Activated CD8-positive, alpha-beta memory T cell treated with anti-CD3 and anti-CD28 coated beads, Interleukin-2, amount 50 U/mL, for 4 hours (primary cell): ENCODE results near the gene STIP1.
"Not testable (repeated sequence)": the region's sequence is repeated elsewhere in the genome, so short reads cannot be mapped to it uniquely, and the experiment has no call there.

Source experiments
- DNase-seq: peaks from one replicate; pipeline ENCODE4 v3.0.0-alpha.2; 2020

The STIP1 gene

DNA sequence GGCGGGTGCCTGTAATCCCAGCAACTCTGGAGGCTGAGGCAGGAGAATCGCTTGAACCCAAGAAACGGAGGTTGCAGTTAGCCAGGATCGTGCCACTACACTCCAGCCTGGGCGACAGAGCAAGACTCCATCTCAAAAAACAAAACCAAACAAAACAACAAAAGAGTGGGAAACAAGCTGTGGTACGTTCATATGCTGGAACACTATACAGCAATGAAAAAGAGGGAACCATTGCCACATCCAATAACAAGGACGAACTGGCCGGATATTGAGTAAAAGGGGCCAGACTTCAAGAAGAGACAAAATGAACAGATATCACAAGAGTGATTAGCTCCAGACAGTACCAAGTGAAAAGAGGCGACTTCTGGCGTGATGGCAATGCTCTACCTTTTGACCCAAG lies 24.9 kb upstream of the STIP1 start:
- DNase-seq: no peak

DNA sequence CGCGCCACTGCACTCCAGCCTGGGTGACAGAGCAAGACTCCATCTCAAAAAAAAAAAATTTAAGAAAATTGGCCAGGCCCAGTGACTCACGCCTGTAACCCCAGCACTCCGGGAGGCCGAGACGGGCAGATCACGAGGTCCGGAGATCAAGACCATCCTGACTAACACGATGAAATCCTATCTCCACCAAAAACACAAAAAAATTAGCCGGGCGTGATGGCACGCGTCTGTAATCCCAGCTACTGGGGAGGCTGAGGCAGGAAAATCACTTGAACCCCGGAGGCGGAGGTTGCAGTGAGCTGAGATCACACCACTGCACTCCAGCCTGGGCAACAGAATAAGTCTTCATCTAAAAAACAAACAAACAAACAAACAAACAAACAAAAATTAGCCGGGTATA lies 23.2 kb upstream of the STIP1 start:
- not testable (repeated sequence) for DNase-seq

DNA sequence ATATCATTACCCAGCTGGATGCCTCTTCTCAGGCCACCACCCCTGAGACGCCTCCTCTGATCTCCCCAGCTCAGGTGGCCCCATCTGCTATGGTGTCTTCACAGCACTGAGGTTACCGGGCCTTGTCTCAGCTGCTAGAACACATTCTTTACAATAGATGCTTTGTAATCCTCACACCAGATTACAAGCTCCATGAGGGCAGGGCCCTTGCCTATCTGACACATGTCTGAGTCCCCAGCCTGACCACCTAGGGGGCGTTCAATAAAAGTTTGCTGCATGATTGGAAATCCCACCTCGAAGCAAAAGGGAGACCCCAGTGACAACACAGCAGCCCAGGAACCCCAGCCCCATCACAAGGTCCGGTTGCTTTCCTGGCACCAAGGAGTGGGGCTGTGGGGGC lies 22.0 kb upstream of the STIP1 start:
- no peak for DNase-seq

DNA sequence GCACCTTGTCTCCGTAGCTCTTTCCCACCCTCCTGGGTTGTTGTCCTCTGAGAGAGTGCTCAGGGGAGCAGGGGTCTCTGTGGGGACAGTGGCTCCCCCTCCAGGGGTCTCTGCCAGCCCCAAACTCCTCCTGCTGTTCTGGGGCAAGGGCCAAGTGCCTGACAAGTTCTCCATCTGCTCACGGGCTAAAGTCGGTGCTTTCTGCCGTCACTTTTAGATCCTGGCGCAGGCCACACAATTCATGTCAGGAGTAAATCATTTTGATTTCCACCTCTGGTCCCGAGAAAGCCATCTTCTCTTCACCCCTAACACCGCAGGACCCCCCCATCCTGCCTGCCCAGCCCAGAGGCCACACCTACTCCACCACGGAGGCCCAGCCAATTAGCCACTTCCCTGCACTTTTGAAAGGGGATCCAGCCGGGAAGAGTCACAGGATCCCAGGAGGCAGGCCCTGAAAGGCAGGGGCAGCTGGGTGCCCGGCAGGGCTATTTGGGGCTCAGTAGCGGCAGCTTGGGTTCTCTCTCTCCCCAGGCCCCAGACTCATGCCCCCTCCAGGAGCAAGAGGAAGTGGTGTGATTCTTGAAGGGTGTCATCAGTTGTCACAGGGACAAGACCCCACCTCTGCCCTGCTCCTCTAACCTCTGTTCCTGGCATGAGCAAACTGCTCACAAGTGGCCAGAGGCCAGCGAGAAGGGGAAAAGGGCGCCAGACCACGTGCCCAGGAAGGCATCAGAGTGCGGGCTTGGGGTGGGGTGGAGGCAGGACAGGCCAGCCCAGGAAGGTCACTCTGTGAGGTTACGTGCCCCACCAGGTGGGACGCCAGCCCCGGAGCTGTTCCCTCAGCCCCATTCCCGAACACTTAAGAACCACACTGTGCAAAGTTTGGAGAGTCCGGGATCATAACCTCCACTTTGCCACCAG lies 21.3 kb upstream of the STIP1 start:
- no peak for DNase-seq

DNA sequence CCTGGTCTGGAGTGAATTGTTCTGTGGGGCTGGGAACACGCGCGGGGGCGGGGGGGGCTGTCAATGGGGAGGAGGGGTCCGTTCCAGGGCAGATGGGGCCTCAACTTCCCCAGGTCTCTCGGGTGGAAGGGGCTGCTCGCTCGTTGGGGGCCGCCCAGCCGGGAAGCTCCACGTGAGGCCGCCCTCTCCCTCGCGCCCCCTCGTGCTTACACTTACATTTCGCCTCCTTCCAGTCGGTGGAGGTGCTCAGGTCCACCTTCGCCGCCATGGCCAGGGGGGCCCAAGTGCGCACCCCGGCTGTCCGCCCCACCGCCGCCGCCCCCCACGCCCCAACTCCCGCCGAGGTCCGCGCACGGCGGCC lies 20.5 kb upstream of the STIP1 start:
- peak; percentile 43 for DNase-seq

DNA sequence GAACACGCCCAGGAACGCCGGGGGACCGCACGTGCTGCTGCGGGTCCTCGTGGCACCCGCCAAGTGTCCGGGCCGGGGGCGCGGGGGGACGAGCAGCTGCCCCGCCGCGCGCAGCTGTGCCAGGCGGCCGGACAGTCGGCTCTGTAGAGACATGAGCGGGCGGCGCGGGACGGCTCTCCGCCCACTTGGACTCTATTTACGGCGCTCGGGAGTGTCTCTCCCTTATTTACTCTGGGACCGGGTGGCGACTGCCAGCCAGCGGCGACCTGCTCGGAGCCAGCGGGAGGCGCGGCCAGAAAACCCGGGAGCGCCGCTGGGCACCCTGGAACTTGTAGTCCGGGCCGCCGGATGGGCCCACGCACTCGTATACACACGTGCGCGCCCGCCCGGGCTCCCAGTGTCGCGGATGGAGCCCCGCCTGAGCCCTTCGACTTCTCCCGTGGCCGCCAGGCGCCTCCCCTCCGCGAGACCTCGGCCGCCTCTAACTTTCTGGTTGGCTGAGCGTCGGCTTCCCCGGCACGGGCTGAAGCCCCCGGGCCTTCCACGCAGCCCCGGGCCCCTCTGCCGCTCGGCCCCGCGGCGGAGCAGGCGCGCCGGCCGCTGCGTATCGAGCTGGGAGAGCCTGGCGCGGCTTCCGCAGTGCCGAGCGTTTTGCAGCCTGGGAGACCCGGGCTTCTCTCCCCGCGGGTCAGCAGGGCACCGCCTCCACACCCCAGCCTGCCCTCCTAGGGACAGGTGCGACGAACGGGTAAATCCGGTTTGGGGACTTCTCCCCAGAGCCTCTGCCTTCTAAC lies 19.9 kb upstream of the STIP1 start, which contains the start of gene MACROD1:
MACROD1 (minus strand) TSS at position 272 of the 794 bp plus-strand sequence; CDS start at position 153, 119 bp downstream.
- DNase-seq: peak; percentile 88

DNA sequence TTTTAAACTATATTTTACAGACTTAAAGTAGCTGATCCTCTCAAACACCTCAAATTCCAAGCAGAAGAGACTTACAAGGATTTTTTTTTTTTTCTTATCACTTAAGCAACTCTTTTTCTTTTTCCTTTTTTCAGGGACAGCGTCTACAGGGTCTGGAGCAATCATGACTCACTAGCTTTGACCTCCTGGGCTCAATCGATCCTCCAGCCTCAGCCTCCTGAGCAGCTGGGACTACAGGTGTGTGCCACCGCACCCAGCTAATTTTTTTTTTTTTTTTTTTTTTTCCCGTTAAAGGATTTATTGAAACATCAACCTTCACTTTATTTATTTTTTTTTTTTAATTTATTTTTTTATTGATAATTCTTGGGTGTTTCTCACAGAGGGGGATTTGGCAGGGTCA lies 15.6 kb upstream of the STIP1 start:
- no peak for DNase-seq

DNA sequence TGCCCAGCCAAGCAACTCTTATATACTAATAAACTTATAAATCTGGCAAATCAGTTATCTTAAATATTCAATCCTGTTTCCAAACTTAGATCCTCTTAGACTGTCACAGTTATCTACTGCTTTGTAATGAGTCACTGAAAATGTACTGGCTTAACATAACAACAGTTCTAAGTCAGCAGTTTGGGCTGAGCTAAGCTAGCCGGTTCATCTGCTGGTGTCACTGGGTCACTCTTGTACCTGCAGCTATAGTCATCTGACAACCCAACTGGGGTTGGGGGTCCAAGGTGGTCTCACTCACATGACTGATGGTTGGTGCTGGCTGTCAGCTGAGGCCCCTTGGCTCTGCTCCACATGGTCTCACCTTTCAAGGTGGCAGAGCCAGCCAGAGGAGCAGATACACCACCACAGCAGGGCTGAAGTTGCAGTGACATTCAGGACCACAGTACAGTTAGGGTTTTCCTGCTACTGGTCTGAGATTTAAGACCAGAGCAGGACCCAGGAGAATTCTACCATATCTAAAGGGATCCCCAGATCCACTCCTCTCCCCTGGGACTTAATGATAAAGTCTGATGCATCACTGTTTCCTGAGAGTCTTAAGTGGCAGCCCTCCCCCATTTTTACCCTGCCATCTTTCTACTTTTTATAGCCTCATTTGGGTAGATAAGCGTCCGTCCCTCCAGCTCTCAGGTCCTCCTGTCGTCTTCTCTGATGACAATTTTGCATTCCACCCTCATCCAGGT lies 12.2 kb upstream of the STIP1 start:
- no peak for DNase-seq

DNA sequence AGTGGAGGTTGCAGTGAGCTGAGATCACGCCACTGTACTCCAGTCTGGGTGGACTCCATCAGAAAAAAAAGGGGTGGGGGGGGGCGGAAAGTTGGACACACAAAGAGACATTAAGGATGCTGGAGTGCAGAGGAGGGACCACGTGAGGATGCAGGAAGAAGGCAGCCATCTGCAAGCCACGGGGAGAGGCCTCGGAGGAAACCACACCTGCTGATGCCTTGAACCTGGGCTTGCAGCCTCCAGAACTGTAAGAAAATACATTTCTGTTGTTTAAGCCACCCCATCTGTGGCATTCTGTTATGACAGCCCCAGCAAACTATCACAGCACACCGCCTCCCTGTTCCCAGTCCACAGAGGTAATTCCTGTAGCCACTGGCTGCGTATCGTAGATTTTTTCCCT lies 9.2 kb upstream of the STIP1 start:
- no peak for DNase-seq

DNA sequence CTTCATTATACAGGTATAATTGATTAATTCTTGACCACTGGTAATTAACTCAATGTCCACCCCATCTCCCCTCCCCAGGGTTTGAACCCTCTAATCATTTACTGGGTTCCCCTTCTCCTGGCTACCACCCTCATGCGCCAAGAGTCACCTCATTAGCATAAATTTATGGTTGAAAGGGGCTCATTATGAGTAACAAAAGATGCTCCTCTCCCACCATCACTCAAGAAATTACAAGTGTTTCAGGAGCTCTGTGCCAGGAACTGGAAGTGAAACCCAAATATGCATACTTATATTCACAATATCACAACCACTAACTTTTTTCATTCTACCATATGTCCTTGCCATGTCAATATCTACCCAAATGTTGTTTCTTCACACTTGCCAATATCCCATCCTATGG lies 7.8 kb upstream of the STIP1 start:
- no peak for DNase-seq

DNA sequence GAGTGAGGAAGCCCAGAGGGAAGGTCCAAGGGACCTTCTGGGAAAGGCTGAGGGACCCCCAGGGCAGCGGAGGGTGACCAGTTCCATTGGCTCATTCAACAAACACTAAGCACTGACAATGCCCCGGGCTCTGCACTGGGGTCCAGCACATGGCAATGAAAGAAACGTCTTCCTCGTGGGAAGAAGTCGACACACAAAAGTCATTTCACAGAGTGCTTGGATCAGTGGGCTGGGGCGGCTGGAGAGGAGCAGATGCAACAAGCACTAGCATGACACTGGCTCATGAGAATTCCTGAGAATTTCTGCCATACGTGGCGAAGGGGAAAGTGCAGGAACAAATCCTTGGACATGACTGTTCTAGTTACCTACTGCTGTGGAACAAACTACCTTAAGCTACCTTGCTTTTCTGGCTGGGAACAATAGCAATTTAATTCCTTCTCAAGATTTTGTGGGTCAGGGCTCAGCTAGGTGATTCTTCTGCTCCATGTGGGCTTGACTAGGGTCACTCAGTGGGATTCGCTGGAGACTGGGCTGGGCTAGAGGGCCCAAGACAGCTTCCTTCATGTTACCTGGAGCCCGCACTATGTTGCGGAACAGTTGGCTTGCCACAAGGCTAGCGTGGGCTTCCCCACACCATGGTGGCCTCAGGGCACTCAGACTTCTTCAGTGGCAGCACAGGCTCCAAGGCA lies 6.9 kb upstream of the STIP1 start:
- DNase-seq: no peak

DNA sequence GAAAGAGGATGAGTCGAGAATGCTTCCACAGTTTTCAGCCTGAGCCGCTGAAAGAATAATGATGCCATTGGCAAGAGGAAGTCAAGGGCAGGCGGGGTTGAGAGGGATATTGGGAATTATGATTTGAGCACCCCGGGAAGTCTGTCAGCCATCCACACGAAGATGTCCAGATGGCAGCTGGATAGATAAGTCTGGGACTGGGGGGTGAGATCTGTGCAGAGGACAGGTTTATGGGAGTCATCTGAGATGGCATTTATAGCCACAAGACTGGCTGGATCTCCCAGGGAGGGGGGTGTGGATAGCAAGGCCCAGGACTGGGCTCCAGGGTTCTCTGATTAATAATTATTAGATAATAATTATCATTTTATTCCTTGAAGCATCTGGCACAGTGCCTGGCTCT lies 5.1 kb upstream of the STIP1 start:
- DNase-seq: no peak

DNA sequence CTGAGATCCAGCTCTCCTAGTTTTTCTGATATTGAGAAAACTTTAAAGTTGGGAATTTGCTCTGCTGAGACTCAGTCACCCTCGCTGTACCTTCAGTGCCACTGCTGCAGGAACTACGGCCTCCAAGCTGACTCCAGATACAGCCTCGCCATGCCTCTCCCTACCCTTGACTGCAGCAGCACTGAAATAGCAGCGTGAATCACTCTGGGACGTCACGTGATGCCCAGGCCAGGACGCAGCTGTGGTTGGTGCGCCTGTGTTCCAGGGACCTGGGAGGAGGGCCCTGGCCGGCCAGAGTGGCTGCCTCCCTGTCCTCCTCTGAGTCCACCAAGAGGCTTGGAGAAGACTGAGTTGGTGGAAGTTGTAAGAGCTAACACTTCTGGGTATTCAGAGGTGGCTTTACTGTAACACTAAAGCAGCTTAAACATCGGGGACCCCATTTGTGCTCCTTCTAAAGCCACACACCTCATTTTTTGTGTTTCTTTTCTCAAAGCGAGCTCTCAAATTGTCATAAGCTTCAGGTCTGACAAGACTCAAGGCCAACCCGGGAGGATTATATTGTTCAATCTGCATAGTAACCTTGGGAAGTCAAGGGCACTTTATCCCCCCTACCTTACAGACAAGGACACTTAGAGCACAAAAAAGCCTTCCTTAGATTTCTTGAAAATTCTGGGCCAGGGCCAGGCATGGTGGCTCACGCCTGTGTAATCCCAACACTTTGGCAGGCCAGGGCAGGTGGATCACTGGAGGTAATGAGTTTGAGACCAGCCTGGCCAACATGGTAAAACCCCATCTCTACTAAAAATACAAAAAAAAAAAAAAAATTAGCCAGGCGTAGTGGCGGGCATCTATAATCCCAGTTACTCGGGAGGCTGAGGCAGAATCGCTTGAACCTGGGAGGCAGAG lies 4.2 kb upstream of the STIP1 start:
- peak; percentile 47 for DNase-seq

DNA sequence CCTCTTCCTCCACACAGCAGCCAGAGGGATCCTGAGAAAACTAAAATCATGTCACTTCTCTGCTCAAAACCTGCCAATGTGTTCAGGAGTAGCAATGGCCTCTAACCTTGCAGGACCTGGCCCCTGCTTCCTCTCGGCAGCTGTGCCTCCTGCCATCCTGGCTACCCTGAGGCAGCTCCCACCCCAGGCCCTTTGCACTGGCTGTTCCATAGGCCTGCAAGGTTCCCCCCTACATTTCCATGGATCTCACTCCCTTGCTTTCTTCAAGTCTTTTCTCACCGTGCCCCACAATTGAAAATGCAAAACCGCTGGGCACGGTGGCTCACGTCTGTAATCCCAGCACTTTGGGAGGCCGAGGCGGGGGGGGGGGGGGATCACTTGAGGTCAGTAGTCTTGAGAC lies 2.1 kb upstream of the STIP1 start:
- DNase-seq: no peak

DNA sequence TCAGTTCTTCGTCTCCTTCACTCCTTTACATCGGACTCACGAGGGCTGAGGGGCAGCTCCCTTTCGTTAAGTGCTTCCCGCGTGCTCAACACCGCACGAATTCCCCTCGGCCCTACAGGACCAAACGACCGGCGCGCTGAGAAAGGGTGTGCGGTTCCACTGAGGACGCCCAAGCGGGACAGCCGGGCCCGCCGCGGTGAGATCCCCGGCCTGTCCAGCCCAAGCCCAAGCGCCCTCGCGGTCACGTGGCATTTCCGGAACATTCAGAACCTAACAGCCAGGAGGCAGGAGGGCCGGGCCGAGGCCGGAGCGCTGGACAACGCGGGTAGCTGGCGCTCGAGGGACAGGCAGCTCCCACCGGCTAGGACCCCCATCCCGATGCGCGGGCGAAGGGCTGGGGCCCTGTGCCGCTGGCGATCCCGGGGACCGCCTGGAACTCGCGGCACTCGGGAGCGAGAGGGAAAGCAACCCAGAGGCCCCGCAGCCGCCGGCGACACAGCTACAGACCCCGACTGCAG lies 737 bp upstream of the STIP1 start:
- no peak for DNase-seq

DNA sequence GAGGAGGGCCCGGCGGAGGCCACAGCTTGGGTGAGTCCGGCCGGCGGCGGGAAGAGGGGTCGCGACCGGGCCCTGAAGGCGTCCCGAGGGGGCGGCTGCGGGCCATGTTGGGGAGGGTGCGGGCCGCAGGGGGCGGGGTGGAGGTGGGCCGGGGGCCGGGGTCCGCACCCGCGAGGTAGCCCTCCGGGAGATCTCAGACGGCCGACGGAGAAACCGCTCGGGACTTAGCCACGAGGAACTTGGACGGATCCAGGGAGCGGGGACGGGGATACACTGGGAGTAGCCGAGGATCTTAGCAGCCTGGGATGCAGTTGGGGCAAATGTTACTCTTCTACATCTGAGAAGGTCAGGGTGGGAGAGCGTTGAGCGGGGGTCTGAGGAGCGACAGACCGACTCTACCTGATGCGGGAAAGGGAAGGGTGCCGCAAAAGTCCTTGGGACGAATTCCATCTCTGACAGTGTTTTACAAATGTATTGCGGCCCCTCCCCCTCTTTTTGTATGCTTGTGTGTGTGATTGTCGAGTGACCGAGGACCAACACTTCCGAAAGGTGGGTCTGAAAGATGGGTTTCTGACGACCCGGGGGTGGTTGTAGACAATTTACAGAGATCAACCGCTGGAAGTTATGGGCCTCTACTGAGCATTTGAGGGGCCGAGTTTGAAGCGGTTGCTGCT lies 658 bp downstream of the STIP1 start:
- DNase-seq: no peak

DNA sequence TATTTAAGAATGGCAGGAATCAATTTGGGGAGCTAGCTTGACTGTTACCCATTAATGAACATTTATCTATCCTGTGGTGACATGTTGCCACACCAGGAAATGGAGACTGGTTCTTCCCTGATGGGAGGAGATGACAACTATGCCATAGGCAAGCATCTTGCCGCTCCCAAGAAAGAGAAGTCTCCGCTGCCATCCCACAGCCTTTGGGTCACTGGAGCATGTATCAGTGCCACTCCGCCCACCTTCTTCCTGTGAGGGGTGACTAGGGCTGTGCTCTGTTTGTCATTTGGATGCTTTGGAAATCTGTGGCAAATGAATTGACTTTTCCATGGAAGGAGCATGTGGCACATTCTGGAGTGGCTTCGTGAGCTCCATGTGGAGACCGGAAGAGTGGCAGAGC lies 6.5 kb downstream of the STIP1 start:
- no peak for DNase-seq

DNA sequence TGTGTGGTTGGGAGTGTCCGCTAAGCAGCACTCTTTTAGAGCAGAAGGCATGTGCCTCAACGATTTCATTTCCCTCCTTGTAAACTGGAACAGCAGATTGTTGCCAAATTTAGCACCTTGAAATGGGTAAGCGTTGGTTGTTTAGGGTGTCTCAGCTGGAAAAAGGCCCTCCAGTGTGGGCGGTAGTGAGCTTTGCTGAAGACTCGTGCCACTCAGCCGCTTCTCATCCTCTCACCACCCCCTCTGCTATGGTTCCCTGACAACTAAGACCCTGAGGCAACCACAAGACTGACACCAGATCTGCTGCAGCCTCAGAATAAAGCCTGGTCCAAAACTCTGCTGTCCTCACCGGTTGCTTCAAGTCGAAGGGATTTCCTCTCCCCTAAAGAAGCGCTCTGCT lies 10.7 kb downstream of the STIP1 start:
- no peak for DNase-seq

DNA sequence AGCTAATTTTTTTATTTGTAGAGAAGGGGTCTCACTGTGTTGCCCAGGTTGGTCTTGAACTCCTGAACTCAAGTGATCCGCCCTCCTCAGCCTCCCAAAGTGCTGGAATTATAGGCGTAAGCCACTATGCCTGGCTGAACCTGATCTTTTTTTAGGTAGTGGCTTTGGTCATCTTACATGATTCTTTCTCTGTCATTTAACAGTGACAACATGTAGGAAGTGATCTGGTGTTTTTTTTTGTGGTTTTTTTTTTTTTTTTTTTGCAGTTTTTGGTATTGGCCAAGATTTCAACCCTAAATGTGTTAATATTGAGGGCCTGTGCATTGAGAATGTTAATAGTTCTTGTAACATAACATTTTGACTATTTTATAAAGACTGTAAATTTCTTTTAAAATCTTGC lies 12.5 kb downstream of the STIP1 start:
- no peak for DNase-seq

DNA sequence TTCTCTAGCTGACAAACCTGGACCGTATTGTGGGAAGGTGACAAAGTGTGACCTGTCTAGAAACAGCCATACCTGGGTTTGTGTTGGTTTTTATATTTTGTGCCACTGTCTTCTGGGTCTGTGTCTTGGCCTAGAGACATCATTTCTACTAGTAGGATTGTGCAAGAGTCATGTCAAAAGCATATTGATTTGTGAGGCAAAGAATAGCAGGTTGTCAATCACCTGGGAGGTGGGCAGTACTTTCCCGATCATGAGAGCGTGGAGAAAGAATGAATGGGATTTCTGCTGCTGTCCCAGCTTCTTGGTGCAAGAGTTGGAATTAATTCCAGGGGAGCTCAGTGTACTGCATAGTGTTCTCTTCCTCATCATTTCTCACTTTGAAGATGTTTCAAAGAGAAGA lies 15.6 kb downstream of the STIP1 start:
- DNase-seq: no peak

DNA sequence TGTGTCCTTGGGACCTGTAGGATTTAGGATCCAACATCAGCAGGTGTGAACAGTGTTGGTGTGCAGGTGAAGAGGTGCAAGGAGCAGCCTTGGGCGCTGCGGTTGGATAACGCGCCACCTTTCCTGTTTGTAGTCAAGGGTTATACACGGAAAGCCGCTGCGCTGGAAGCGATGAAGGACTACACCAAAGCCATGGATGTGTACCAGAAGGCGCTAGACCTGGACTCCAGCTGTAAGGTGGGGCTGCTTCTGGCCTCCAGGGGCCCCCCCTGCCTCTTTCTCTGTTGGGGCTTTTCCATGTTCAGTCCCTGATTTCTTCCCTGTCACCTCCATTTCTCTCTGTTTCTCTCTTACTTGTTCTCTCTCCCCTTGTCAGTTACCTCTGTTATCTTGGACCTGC lies 17.0 kb downstream of the STIP1 start:
- DNase-seq: no peak
